ENCODE results near the gene SRD5A3.

DNA sequence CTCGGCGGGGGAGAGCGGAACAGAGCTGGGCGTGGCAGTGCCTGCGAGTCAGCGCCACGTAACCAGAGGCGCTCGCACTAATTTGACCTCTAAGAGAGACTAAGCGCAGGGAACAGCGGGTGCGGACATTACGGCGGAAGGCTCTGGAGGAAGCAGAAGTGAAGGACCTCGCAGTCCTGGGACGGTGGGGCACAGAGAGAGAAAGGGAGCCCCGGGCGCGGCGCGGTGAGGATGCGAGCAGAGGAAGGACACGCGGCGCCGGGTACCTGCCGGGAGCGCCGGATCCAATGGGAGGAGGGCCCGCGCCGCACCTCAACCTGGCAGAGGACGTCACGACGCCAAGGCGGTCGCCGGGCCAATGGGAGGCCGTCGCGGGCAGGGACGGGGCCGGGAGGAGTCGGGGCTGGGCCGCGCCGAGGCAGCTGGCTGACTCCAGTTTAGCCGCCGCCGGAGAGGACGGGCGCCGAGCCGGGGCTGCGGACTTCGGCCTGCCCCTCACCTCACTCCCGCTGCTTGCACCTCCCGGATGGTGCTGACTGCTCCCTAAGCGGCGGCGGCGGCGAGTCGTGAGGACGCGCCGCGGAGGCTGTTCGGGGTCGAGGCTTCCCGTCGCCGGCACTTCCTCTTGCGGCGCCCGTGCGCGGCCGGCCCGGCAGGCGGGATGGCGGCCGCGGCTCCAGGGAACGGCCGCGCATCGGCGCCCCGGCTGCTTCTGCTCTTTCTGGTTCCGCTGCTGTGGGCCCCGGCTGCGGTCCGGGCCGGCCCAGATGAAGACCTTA, 49.7 kb downstream of the SRD5A3 start, which contains the start of gene TMEM165:
- TF ChIP-seq POLR2AphosphoS5 (IDR thresholded peaks at IDR 0.05; ENCODE audit: low read depth, low read length) (peak; percentile 70), CTCF (IDR thresholded peaks at IDR 0.05) (no peak)
